Neural cell (in vitro differentiated cells): ENCODE results near the gene ZNF519.

Source experiments
- CTCF ChIP-seq: fragments of 450-650 bp; IDR thresholded peaks from 2 replicates; pipeline ENCODE4 v1.5.1; 2014; ENCODE audit warnings: antibody characterized with exemption, mild to moderate bottlenecking, moderate library complexity; ENCODE audit not compliant: poor library complexity, severe bottlenecking
- EP300 ChIP-seq: fragments of 450-650 bp; conservative IDR thresholded peaks from 2 replicates; pipeline ENCODE4 v1.6.1; 2014; ENCODE audit warnings: antibody characterized with exemption, mild to moderate bottlenecking, moderate library complexity; ENCODE audit not compliant: poor library complexity, severe bottlenecking
- EZH2 ChIP-seq: fragments of 200-600, 300-800 bp; shearing (Covaris generic), sonication (generic); IDR thresholded peaks from 2 replicates; pipeline ENCODE4 v1.6.1; 2014; ENCODE audit warnings: antibody characterized with exemption, low read length, borderline replicate concordance, mild to moderate bottlenecking; ENCODE audit not compliant: insufficient read depth, poor library complexity, severe bottlenecking
- POLR2AphosphoS5 ChIP-seq: IDR thresholded peaks from 2 replicates; pipeline ENCODE4 v1.6.1; 2012
- RAD21 ChIP-seq: fragments of 450-650 bp; conservative IDR thresholded peaks from 2 replicates; pipeline ENCODE4 v1.6.1; 2014; ENCODE audit warnings: antibody characterized with exemption, mild to moderate bottlenecking, moderate library complexity

- TF ChIP-seq CTCF (no peak), POLR2AphosphoS5 (no peak), EZH2 (no peak), EP300 (no peak), RAD21 (no peak)
Observed at GRCh38 chr18:14104201-14104600, 28.0 kb downstream of the ZNF519 start.
